ENCODE measurements around the gene PTPRQ. TPM values are rescaled to one million over a fixed set of nuclear protein-coding genes. Genes with fewer than 3 reads are reported as not detected.
A peak's percentile ranks its signal among the peaks of the same experiment; 100 is the strongest.

Gene PTPRQ
- total RNA-seq, 4 donors from 2014 or later = 0.47 to 47.3 (median 8.5) TPM

DNA sequence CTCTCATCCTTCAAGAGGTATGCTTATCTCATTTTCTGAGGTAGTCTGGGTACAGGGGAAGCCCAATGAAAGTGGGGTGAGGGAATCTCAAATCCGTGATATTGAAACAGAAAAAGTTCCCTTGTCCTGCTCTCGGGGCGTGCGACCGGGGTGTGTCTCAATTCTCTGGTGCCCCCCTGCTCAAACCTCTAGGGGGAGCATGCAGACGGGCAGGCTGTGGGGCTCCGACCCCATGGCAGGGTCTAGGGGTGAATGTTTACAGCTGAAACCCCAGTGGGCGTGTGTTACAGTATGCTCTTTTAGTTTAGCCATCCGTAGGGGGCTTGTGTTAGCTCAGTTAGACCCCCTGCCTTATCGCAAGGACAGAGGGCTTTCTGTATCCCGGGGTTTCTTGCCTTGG is 68.7 kb downstream of the PTPRQ start:
- no peak for DNase-seq (ENCODE audit: low spot score)

DNA sequence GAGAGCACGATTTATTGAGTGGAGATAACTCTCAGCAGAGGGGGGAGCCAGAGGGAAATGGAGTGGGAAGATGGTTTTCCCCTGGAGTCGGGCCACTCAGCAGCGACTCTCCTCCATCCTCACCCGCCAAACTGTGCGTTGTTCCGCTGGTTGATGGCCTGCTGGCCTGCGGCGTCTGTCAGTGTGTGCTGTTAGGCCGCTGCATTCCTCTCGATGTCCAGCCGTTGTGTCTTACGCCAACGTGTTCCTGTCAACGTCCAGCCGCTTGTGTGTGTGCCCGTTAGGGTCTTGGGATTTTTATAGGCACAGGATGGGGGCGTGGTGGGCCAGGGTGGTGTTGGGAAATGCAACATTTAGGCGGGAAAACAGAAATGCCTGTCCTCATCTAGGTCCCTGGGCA is 69.2 kb downstream of the PTPRQ start:
- no peak for DNase-seq (ENCODE audit: low spot score)
- TF ChIP-seq, protein P1, sequence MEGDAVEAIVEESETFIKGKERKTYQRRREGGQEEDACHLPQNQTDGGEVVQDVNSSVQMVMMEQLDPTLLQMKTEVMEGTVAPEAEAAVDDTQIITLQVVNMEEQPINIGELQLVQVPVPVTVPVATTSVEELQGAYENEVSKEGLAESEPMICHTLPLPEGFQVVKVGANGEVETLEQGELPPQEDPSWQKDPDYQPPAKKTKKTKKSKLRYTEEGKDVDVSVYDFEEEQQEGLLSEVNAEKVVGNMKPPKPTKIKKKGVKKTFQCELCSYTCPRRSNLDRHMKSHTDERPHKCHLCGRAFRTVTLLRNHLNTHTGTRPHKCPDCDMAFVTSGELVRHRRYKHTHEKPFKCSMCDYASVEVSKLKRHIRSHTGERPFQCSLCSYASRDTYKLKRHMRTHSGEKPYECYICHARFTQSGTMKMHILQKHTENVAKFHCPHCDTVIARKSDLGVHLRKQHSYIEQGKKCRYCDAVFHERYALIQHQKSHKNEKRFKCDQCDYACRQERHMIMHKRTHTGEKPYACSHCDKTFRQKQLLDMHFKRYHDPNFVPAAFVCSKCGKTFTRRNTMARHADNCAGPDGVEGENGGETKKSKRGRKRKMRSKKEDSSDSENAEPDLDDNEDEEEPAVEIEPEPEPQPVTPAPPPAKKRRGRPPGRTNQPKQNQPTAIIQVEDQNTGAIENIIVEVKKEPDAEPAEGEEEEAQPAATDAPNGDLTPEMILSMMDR (IDR thresholded peaks at IDR 0.05) = no peak

More for the DNA sequence above, 68.7 kb downstream of the PTPRQ start:
- ATAC-seq (ENCODE audit: low FRiP score) = no peak
- TF ChIP-seq, protein P1 (IDR thresholded peaks at IDR 0.05) = no peak

GRCh38 chr12:80517655-80518054 is 73.6 kb downstream of the PTPRQ start:
- ATAC-seq (ENCODE audit: low FRiP score) (no peak), DNase-seq (ENCODE audit: low spot score) (no peak)
- TF ChIP-seq, protein P1 (IDR thresholded peaks at IDR 0.05) = no peak

More for the DNA sequence above, 69.2 kb downstream of the PTPRQ start:
- ATAC-seq (ENCODE audit: low FRiP score) = no peak

DNA sequence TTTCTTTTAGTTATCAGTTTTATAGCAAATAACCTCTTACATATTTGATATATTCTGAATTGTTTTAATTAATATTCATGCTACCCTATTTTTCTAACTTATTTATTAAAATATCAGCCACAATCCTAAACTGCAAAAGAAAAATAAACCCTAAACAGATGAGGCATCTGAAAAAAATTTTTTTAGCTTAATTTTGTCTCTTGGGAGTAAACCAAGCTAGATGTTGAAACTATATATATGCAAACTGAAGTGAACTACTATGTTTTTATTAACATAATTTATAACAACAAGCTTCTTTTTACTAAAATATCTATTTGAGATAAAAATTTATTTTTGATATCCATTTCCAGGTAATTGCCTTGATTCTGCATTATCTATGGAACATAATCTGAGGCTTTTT is 87.6 kb downstream of the PTPRQ start:
- TF ChIP-seq, protein P1 (IDR thresholded peaks at IDR 0.05) = no peak
- DNase-seq (ENCODE audit: low spot score) (no peak), ATAC-seq (ENCODE audit: low FRiP score) (no peak)

DNA sequence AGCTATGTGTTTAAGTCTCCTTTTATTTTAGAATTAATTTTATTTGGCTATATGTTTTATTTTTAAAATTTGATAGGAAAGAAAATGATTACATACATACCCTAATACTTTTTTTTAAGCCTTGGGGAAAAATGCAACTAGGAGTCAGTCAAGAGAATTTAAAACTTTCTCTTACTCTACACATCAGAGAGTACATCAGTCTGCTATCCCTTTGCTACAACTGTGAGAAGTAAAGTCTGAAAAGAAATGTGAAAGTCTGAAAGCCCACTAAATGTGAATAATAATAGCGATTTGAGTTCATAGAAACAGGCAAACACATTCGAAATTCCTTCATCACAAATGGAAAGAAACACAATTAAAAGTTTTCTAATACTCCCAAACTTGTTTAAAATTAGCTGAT is 95.0 kb downstream of the PTPRQ start:
- TF ChIP-seq, protein P1 (IDR thresholded peaks at IDR 0.05) = no peak
- ATAC-seq (ENCODE audit: low FRiP score) (no peak), DNase-seq (ENCODE audit: low spot score) (no peak)

GRCh38 chr12:80549298-80549697 is 105.3 kb downstream of the PTPRQ start:
- ATAC-seq (ENCODE audit: low FRiP score) (no peak), DNase-seq (ENCODE audit: low spot score) (no peak)
- TF ChIP-seq, protein P1 (IDR thresholded peaks at IDR 0.05) = no peak

- DNase-seq (ENCODE audit: low spot score) = no peak
- TF ChIP-seq, protein P1 (IDR thresholded peaks at IDR 0.05) = no peak
- ATAC-seq (ENCODE audit: low FRiP score) = peak; percentile 94
Measured at GRCh38 chr12:80551897-80552296, 107.9 kb downstream of the PTPRQ start.
